Smooth muscle cell (in vitro differentiated cells): ENCODE measurements around the gene HAGH. TPM values are rescaled to one million over a fixed set of nuclear protein-coding genes. Genes with fewer than 3 reads are reported as not detected.
"Not testable (repeated sequence)": the region's sequence is repeated elsewhere in the genome, so short reads cannot be mapped to it uniquely, and the experiment has no call there.

ENCODE experiments used
- DNase-seq: peaks from one replicate; lab custom pipeline; 2025; ENCODE audit not compliant: unreplicated experiment; lab: John Stamatoyannopoulos, UW
- H2AFZ ChIP-seq: fragments of 200-600 bp; sonication (generic); 2 replicates; pipeline ENCODE4 v1.6.0; 2016; ENCODE audit warnings: antibody characterized with exemption, low read depth, mild to moderate bottlenecking
- H3F3A ChIP-seq: fragments of 200-600 bp; sonication (generic); 2 replicates; pipeline ENCODE4 v1.6.0; 2017; ENCODE audit warnings: antibody characterized with exemption, low read depth
- H3K27ac ChIP-seq: fragments of 200-600 bp; sonication (generic); 2 replicates; pipeline ENCODE4 v1.5.1; 2016; ENCODE audit warnings: low read depth, mild to moderate bottlenecking
- H3K27me3 ChIP-seq: fragments of 200-600 bp; sonication (generic); 2 replicates; pipeline ENCODE4 v1.6.1; 2016; ENCODE audit warnings: low read depth, mild to moderate bottlenecking
- H3K36me3 ChIP-seq: fragments of 200-600 bp; sonication (generic); 2 replicates; pipeline ENCODE4 v1.5.1; 2016; ENCODE audit warnings: low read depth
- H3K4me1 ChIP-seq: fragments of 200-600 bp; sonication (generic); 2 replicates; pipeline ENCODE4 v1.5.1; 2016; ENCODE audit warnings: low read depth
- H3K4me2 ChIP-seq: fragments of 200-600 bp; sonication (generic); 2 replicates; pipeline ENCODE4 v1.6.0; 2016; ENCODE audit warnings: mild to moderate bottlenecking
- H3K4me3 ChIP-seq: fragments of 200-600 bp; sonication (generic); 2 replicates; pipeline ENCODE4 v1.5.1; 2016; ENCODE audit warnings: mild to moderate bottlenecking
- H3K79me2 ChIP-seq: fragments of 200-600 bp; sonication (generic); 2 replicates; pipeline ENCODE4 v1.6.0; 2016; ENCODE audit warnings: low read depth, mild to moderate bottlenecking
- H3K9ac ChIP-seq: fragments of 200-600 bp; sonication (generic); 2 replicates; pipeline ENCODE4 v1.6.0; 2016; ENCODE audit warnings: low read depth
- H3K9me3 ChIP-seq: fragments of 200-600 bp; sonication (generic); replicated peaks from 2 replicates; pipeline ENCODE4 v1.5.1; 2016; ENCODE audit warnings: low read depth
- H4K20me1 ChIP-seq: fragments of 200-600 bp; sonication (generic); 2 replicates; pipeline ENCODE4 v1.6.0; 2016; ENCODE audit warnings: low read depth
- CTCF ChIP-seq: fragments of 200-600 bp; sonication (generic); IDR thresholded peaks from 2 replicates; pipeline ENCODE4 v1.5.1; 2017; ENCODE audit warnings: borderline replicate concordance, mild to moderate bottlenecking, antibody characterized with exemption; ENCODE audit not compliant: insufficient read depth, poor library complexity, severe bottlenecking
- WGBS: methylation state at CpG from one replicate; pipeline ENCODE4 v1.1.7; 2016; ENCODE audit warnings: low lambda C conversion rate; 5-methylcytosine and 5-hydroxymethylcytosine counted together
- polyA plus RNA-seq: library from polyadenylated mRNA; unstranded; fragments of >200 nt; fragmentation: Nextera tagmentation; extraction: Ambion mirVana; gene quantifications from 2 replicates; pipeline ENCODE4 v1.2.1, GENCODE V29; 2016
- total RNA-seq: library from RNA; depleted of rRNA; stranded (reverse); fragments of >200 nt; gene quantifications from 2 replicates; pipeline ENCODE4 v1.2.3, GENCODE V29; 2014

Gene HAGH
- total and polyA plus RNA-seq, 2 experiments from 2014 or later = 20.9 to 43.0 TPM

- peaks cover 2% of the 10 kb centered on the region for H3K4me1 ChIP-seq
- H4K20me1 ChIP-seq = no peaks in the 10 kb centered on the region
- H3K36me3 ChIP-seq = no peaks in the 10 kb centered on the region
- no peak for TF ChIP-seq CTCF
- H3K27me3 ChIP-seq = no peaks in the 10 kb centered on the region
- no peaks in the 10 kb centered on the region for H3K9me3 ChIP-seq
- H2AFZ ChIP-seq = no peak overlapping the region
- H3K79me2 ChIP-seq = no peaks in the 10 kb centered on the region
- DNase-seq = no peak
- no peak overlapping the region for H3K27ac ChIP-seq
- no peak overlapping the region for H3K9ac ChIP-seq
- no peak overlapping the region for H3K4me3 ChIP-seq
- no peaks in the 10 kb centered on the region for H3F3A ChIP-seq
- 89% methylated on average over 10 of the region's 10 CpGs for WGBS
- H3K4me2 ChIP-seq = no peak overlapping the region
These were observed 19.0 kb downstream of the HAGH start for GRCh38 chr16:1807626-1808025.

- 90% methylated on average over 10 of the region's 10 CpGs for WGBS
- no peak for DNase-seq
- H2AFZ ChIP-seq = no peak overlapping the region
- no peaks in the 10 kb centered on the region for H3F3A ChIP-seq
- H3K9me3 ChIP-seq = no peaks in the 10 kb centered on the region
- no peaks in the 10 kb centered on the region for H3K27me3 ChIP-seq
- no peak overlapping the region for H3K9ac ChIP-seq
- H3K4me1 ChIP-seq = no peaks in the 10 kb centered on the region
- H3K4me2 ChIP-seq = no peak overlapping the region
- H3K4me3 ChIP-seq = no peak overlapping the region
- H3K36me3 ChIP-seq = no peaks in the 10 kb centered on the region
- no peak for TF ChIP-seq CTCF
- no peaks in the 10 kb centered on the region for H3K79me2 ChIP-seq
- H3K27ac ChIP-seq = no peak overlapping the region
- no peaks in the 10 kb centered on the region for H4K20me1 ChIP-seq
These were observed 25.9 kb downstream of the HAGH start for GRCh38 chr16:1800701-1801100.

GRCh38 chr16:1799263-1799662 is 27.4 kb downstream of the HAGH start:
- DNase-seq, H2AFZ ChIP-seq, H3K9ac ChIP-seq, H4K20me1 ChIP-seq, H3K79me2 ChIP-seq, H3K27ac ChIP-seq, H3K4me2 ChIP-seq, H3K9me3 ChIP-seq, H3K4me3 ChIP-seq, H3K36me3 ChIP-seq, H3K27me3 ChIP-seq, H3F3A ChIP-seq, H3K4me1 ChIP-seq: not testable (repeated sequence)
- 75% methylated on average over 5 of the region's 5 CpGs for WGBS

GRCh38 chr16:1794908-1795666 is 31.5 kb downstream of the HAGH start:
- H3K4me1 ChIP-seq = no peaks in the 10 kb centered on the region
- H3K27ac ChIP-seq = no peak overlapping the region
- no peaks in the 10 kb centered on the region for H3K9me3 ChIP-seq
- H4K20me1 ChIP-seq = no peaks in the 10 kb centered on the region
- TF ChIP-seq CTCF = no peak
- no peaks in the 10 kb centered on the region for H3K36me3 ChIP-seq
- H2AFZ ChIP-seq = no peak overlapping the region
- 95% methylated on average over 30 of the region's 32 CpGs for WGBS
- H3K4me3 ChIP-seq = no peak overlapping the region
- H3K9ac ChIP-seq = no peak overlapping the region
- H3F3A ChIP-seq = no peaks in the 10 kb centered on the region
- no peaks in the 10 kb centered on the region for H3K27me3 ChIP-seq
- no peak for DNase-seq
- no peak overlapping the region for H3K4me2 ChIP-seq
- no peaks in the 10 kb centered on the region for H3K79me2 ChIP-seq
